Measurements from ENCODE around the gene DPM1. TPM values are rescaled to one million over a fixed set of nuclear protein-coding genes. Genes with fewer than 3 reads are reported as not detected.

The DPM1 gene
- polyA plus RNA-seq, 1 donor from 2014 or later = 137 TPM

DNA sequence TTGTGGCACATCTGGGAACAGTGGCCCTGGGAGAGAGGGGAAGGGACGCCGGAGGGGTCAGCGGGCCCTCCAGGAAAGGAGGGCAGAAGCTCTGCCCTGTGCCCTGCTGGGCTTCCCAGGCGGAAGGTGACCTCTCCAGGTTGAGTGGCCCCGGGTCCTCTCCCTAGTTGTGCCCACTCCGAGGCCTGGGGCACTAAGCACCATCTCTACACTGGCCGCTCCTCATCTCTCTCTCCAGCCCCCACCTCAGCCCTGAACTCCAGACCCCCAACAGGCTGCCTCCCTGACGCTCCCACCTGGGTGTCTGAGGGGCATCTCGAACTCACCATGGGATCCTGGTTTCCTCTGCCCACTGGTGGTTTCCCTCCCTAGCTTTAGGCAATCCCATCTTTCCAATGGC lies 46.4 kb upstream of the DPM1 start:
- Histone ChIP-seq H3K9me3 (ENCODE audit: low read length) (no peaks in the 10 kb centered on the region), H4K20me1 (ENCODE audit: insufficient read depth) (no peaks in the 10 kb centered on the region), H2AFZ (ENCODE audit: low read depth, low read length) (no peak overlapping the region), H3K27me3 (ENCODE audit: insufficient read depth, low read depth, low read length) (no peaks in the 10 kb centered on the region), H3K36me3 (ENCODE audit: insufficient read depth, low read length) (no peaks in the 10 kb centered on the region), H3K79me2 (replicated peaks; ENCODE audit: insufficient read depth, low read length) (no peaks in the 10 kb centered on the region), H3K27ac (ENCODE audit: low read length) (no peak overlapping the region), H3K9ac (ENCODE audit: low read length) (no peak overlapping the region), H3K4me2 (ENCODE audit: low read length) (no peak overlapping the region), H3F3A (ENCODE audit: insufficient read depth, low read length, poor library complexity, severe bottlenecking) (no peaks in the 10 kb centered on the region), H3K9me2 (ENCODE audit: insufficient read depth, low read length) (no peaks in the 10 kb centered on the region), H3K4me3 (ENCODE audit: low read length) (no peak overlapping the region)
- TF ChIP-seq, protein P1, sequence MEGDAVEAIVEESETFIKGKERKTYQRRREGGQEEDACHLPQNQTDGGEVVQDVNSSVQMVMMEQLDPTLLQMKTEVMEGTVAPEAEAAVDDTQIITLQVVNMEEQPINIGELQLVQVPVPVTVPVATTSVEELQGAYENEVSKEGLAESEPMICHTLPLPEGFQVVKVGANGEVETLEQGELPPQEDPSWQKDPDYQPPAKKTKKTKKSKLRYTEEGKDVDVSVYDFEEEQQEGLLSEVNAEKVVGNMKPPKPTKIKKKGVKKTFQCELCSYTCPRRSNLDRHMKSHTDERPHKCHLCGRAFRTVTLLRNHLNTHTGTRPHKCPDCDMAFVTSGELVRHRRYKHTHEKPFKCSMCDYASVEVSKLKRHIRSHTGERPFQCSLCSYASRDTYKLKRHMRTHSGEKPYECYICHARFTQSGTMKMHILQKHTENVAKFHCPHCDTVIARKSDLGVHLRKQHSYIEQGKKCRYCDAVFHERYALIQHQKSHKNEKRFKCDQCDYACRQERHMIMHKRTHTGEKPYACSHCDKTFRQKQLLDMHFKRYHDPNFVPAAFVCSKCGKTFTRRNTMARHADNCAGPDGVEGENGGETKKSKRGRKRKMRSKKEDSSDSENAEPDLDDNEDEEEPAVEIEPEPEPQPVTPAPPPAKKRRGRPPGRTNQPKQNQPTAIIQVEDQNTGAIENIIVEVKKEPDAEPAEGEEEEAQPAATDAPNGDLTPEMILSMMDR (IDR thresholded peaks at IDR 0.05; ENCODE audit: poor library complexity, severe bottlenecking) = no peak
- TF ChIP-seq POLR2AphosphoS5 (IDR thresholded peaks at IDR 0.05) (no peak), EP300 (conservative IDR thresholded peaks at IDR 0.05; ENCODE audit: poor library complexity, severe bottlenecking) (no peak), SMC3 (conservative IDR thresholded peaks at IDR 0.05; ENCODE audit: poor library complexity) (no peak), EZH2 (IDR thresholded peaks at IDR 0.05; ENCODE audit: borderline replicate concordance, insufficient read depth, low read length, poor library complexity, severe bottlenecking) (no peak), TAF1 (IDR thresholded peaks at IDR 0.05; ENCODE audit: low read depth) (no peak), RAD21 (conservative IDR thresholded peaks at IDR 0.05) (no peak), MXI1 (conservative IDR thresholded peaks at IDR 0.05; ENCODE audit: poor library complexity, severe bottlenecking) (no peak)
- TF ChIP-seq, protein P2, sequence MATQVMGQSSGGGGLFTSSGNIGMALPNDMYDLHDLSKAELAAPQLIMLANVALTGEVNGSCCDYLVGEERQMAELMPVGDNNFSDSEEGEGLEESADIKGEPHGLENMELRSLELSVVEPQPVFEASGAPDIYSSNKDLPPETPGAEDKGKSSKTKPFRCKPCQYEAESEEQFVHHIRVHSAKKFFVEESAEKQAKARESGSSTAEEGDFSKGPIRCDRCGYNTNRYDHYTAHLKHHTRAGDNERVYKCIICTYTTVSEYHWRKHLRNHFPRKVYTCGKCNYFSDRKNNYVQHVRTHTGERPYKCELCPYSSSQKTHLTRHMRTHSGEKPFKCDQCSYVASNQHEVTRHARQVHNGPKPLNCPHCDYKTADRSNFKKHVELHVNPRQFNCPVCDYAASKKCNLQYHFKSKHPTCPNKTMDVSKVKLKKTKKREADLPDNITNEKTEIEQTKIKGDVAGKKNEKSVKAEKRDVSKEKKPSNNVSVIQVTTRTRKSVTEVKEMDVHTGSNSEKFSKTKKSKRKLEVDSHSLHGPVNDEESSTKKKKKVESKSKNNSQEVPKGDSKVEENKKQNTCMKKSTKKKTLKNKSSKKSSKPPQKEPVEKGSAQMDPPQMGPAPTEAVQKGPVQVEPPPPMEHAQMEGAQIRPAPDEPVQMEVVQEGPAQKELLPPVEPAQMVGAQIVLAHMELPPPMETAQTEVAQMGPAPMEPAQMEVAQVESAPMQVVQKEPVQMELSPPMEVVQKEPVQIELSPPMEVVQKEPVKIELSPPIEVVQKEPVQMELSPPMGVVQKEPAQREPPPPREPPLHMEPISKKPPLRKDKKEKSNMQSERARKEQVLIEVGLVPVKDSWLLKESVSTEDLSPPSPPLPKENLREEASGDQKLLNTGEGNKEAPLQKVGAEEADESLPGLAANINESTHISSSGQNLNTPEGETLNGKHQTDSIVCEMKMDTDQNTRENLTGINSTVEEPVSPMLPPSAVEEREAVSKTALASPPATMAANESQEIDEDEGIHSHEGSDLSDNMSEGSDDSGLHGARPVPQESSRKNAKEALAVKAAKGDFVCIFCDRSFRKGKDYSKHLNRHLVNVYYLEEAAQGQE (IDR thresholded peaks at IDR 0.05; ENCODE audit: borderline replicate concordance) = no peak

DNA sequence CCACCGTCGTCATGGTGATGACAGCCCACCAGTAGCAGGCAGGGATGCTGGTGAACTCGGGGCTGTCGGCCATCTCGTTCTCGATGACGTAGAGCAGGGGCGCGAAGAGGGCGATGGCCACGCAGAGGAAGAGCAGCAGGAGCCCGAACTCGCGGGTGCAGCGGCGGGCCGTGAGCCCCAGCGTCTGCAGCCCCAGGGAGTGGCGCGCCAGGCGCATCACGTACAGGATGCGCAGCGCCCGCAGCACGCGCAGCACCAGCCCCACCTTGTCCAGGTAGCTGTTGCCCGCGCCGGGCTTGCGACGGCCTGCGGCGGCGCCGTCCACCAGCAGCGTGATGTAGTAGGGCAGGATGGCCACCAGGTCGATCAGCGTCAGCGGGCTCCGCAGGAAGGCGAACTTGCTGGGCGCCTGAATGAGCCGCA lies 46.0 kb upstream of the DPM1 start:
- Histone ChIP-seq H3K4me2 (ENCODE audit: low read length) (no peak overlapping the region), H3F3A (ENCODE audit: insufficient read depth, low read length, poor library complexity, severe bottlenecking) (no peaks in the 10 kb centered on the region), H3K9me3 (ENCODE audit: low read length) (no peaks in the 10 kb centered on the region), H3K9ac (ENCODE audit: low read length) (no peak overlapping the region), H3K9me2 (ENCODE audit: insufficient read depth, low read length) (no peaks in the 10 kb centered on the region), H3K4me3 (ENCODE audit: low read length) (no peak overlapping the region), H3K79me2 (replicated peaks; ENCODE audit: insufficient read depth, low read length) (no peaks in the 10 kb centered on the region), H3K36me3 (ENCODE audit: insufficient read depth, low read length) (no peaks in the 10 kb centered on the region), H2AFZ (ENCODE audit: low read depth, low read length) (no peak overlapping the region), H4K20me1 (ENCODE audit: insufficient read depth) (no peaks in the 10 kb centered on the region), H3K27ac (ENCODE audit: low read length) (no peak overlapping the region), H3K27me3 (ENCODE audit: insufficient read depth, low read depth, low read length) (no peaks in the 10 kb centered on the region)
- TF ChIP-seq POLR2AphosphoS5 (IDR thresholded peaks at IDR 0.05) (no peak), TAF1 (IDR thresholded peaks at IDR 0.05; ENCODE audit: low read depth) (no peak), SMC3 (conservative IDR thresholded peaks at IDR 0.05; ENCODE audit: poor library complexity) (no peak), EP300 (conservative IDR thresholded peaks at IDR 0.05; ENCODE audit: poor library complexity, severe bottlenecking) (no peak), EZH2 (IDR thresholded peaks at IDR 0.05; ENCODE audit: borderline replicate concordance, insufficient read depth, low read length, poor library complexity, severe bottlenecking) (no peak), RAD21 (conservative IDR thresholded peaks at IDR 0.05) (no peak), MXI1 (conservative IDR thresholded peaks at IDR 0.05; ENCODE audit: poor library complexity, severe bottlenecking) (no peak)
- TF ChIP-seq, protein P1 (IDR thresholded peaks at IDR 0.05; ENCODE audit: poor library complexity, severe bottlenecking) = no peak
- TF ChIP-seq, protein P2 (IDR thresholded peaks at IDR 0.05; ENCODE audit: borderline replicate concordance) = no peak
